Kidney epithelial cell (primary cell): ENCODE data around the gene PLK2. TPM values are rescaled to one million over a fixed set of nuclear protein-coding genes. Genes with fewer than 3 reads are reported as not detected.

Experiments
- DNase-seq: peaks from one replicate; pipeline ENCODE4 v3.0.0-alpha.2; 2010; ENCODE audit warnings: low read depth
- H3K27me3 ChIP-seq: 2 replicates; pipeline ENCODE4 v1.6.0; 2011; ENCODE audit warnings: low read length; ENCODE audit not compliant: control insufficient read depth, insufficient read depth
- H3K36me3 ChIP-seq: 2 replicates; pipeline ENCODE4 v1.5.1; 2011; ENCODE audit warnings: low read length; ENCODE audit not compliant: control insufficient read depth, insufficient read depth
- H3K4me3 ChIP-seq: 2 replicates; pipeline ENCODE4 v1.5.1; 2011; ENCODE audit warnings: low read depth, mild to moderate bottlenecking, control low read depth, low read length
- CTCF ChIP-seq: IDR thresholded peaks from 2 replicates; pipeline ENCODE4 v1.5.1; 2011; ENCODE audit warnings: mild to moderate bottlenecking, moderate library complexity, low read length, control low read depth, inconsistent platforms; ENCODE audit not compliant: insufficient read depth, poor library complexity, severe bottlenecking
- total RNA-seq: library from RNA; depleted of rRNA; stranded (reverse); fragments of >200 nt; gene quantifications from 2 replicates; pipeline ENCODE4 v1.2.3, GENCODE V29; 2015

The PLK2 gene
- total RNA-seq, 1 donor from 2014 or later: 245 TPM

GRCh38 chr5:58460732-58461286, 923 bp upstream of the PLK2 start:
- peak overlapping the region; percentile 96 for H3K4me3 ChIP-seq
- peak; percentile 78 for TF ChIP-seq CTCF
- H3K36me3 ChIP-seq: peaks cover 3% of the 10 kb centered on the region
- H3K27me3 ChIP-seq: no peaks in the 10 kb centered on the region
- no peak for DNase-seq

GRCh38 chr5:58459146-58460001, 512 bp downstream of the PLK2 start:
- DNase-seq: no peak
- Histone ChIP-seq H3K27me3 (no peaks in the 10 kb centered on the region), H3K4me3 (peak overlapping the region; percentile 96), H3K36me3 (peaks cover 7% of the 10 kb centered on the region)
- no peak for TF ChIP-seq CTCF

- no peaks in the 10 kb centered on the region for H3K27me3 ChIP-seq
- TF ChIP-seq CTCF: no peak
- peak overlapping the region; percentile 96 for H3K4me3 ChIP-seq
- H3K36me3 ChIP-seq: peaks cover 7% of the 10 kb centered on the region
- no peak for DNase-seq
These were observed 1.1 kb downstream of the PLK2 start for GRCh38 chr5:58458743-58459145.

- no peak for DNase-seq
- TF ChIP-seq CTCF: no peak
- H3K36me3 ChIP-seq: peaks cover 7% of the 10 kb centered on the region
These were observed 1.6 kb downstream of the PLK2 start for GRCh38 chr5:58458141-58458742.

GRCh38 chr5:58457050-58457449, 2.8 kb downstream of the PLK2 start:
- H3K27me3 ChIP-seq: no peaks in the 10 kb centered on the region
- peaks cover 7% of the 10 kb centered on the region for H3K36me3 ChIP-seq
- peak overlapping the region; percentile 96 for H3K4me3 ChIP-seq
- TF ChIP-seq CTCF: no peak
- no peak for DNase-seq

More at GRCh38 chr5:58458141-58458742, 1.6 kb downstream of the PLK2 start:
- H3K4me3 ChIP-seq: peak overlapping the region; percentile 96
- H3K27me3 ChIP-seq: no peaks in the 10 kb centered on the region
